Measurements from ENCODE around the gene C14orf93.

C14orf93 gene

DNA sequence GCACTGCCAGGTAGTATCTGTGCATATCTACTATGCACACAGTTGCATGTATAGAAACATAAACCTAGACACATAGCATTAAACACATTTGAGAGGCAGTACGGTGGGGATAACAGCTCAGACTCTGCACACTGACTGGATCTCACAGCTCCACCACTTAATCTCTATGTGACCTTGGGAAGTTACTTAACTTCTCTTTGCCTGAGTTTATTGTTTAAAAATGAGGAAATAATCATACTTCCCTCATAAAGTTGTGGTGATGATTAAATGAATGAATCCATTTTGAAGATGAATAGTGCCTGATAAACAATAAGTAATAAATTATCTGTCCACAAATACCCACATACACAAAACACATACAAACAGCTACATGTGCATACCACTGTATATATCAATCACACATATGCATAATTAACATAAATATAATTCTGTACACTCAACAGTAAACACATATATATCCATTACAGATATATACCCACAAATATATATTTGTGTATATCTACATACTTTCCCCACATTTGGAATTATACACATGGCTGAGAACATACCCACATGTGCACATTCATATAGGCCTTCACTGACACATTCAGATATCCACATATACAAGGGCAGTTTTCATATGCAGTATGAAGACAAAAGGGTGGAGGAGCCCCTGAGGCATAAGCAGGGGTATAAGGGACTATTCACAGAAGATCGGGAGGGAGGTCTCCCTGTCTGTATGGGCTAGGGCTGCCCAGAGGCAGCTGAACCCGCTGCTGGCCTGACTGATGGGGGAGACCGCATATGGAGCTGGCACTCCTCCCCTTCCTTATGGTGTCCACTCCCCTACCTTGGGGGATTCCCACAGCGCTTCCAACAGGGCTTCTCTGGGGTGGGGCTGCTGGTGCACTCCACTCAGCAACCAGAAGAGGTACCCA, 41.5 kb upstream of the C14orf93 start:
- no peak overlapping the region for H3K27ac ChIP-seq
- TF ChIP-seq, protein P1, sequence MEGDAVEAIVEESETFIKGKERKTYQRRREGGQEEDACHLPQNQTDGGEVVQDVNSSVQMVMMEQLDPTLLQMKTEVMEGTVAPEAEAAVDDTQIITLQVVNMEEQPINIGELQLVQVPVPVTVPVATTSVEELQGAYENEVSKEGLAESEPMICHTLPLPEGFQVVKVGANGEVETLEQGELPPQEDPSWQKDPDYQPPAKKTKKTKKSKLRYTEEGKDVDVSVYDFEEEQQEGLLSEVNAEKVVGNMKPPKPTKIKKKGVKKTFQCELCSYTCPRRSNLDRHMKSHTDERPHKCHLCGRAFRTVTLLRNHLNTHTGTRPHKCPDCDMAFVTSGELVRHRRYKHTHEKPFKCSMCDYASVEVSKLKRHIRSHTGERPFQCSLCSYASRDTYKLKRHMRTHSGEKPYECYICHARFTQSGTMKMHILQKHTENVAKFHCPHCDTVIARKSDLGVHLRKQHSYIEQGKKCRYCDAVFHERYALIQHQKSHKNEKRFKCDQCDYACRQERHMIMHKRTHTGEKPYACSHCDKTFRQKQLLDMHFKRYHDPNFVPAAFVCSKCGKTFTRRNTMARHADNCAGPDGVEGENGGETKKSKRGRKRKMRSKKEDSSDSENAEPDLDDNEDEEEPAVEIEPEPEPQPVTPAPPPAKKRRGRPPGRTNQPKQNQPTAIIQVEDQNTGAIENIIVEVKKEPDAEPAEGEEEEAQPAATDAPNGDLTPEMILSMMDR (IDR thresholded peaks at IDR 0.05), result no peak
- TF ChIP-seq ZFX (IDR thresholded peaks at IDR 0.05; ENCODE audit: borderline replicate concordance), result no peak

DNA sequence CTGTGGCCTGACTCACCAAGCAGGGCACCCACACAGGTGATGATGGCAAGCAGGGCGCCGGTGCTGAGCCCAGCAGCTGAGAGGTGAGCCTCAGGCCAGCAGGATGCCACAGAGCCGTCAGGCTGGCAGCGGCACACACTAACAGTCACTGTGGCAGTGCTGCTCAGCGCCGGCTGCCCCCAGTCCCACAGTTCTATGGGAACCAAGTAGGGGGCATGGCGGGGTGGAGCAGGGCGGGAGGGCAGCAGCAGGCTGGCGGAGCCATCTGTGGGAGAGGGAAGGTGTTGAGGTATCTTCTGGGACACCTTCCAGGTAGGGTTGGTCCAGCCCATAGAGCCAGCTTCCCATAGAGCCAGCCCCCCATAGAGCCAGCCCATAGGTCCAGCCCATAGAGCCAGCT, 39.1 kb upstream of the C14orf93 start:
- TF ChIP-seq, protein P1 (IDR thresholded peaks at IDR 0.05), result no peak
- no peak for TF ChIP-seq ZFX (IDR thresholded peaks at IDR 0.05; ENCODE audit: borderline replicate concordance)
- H3K27ac ChIP-seq, result no peak overlapping the region

DNA sequence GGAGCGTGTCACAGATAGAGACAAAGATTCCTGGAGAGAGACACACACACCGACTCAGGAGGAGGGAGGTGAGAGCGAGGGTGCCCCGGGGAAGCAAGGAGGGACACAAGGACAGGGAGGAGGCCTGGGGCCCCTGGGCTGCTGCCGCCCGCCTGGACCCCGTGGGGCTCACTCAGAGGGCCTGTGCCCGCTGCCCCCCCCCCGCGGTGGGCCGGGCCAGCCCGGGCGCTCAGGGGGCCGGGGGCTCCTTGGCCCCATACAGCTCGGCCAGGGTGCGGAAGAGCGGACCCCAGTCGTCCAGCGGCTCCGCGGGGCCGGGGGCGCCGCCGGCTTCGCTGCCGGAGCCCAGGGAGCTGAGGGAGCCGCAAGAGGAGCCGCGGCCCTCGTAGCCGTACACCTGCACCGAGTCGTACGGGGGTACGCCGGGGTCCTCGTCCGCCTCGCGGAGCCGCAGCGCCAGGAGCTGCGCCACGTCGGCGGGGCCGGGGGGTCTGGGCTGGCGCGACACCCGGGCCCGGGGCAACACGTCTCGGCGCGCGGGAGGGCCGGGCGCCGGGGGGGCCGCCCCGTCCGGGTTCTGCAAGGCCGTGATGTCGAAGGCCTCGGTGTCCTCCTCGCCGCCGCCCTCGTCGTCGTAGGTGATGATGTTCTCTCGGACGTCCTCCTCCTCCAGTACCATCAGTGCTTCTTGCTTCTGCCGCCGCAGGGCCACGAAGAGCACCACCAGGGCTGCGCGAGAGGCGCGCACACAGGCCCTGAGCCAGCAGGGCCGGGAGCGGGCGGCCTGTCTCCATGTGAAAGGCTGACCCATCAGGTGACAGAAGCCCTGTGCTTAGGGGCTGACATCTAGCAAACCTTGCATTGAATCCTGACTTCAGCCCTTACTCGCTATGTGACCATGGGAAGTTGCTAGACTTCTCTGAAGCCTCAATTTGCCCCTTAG, 38.1 kb upstream of the C14orf93 start:
- no peak overlapping the region for H3K27ac ChIP-seq
- TF ChIP-seq ZFX (IDR thresholded peaks at IDR 0.05; ENCODE audit: borderline replicate concordance), result no peak
- TF ChIP-seq, protein P1 (IDR thresholded peaks at IDR 0.05), result no peak

DNA sequence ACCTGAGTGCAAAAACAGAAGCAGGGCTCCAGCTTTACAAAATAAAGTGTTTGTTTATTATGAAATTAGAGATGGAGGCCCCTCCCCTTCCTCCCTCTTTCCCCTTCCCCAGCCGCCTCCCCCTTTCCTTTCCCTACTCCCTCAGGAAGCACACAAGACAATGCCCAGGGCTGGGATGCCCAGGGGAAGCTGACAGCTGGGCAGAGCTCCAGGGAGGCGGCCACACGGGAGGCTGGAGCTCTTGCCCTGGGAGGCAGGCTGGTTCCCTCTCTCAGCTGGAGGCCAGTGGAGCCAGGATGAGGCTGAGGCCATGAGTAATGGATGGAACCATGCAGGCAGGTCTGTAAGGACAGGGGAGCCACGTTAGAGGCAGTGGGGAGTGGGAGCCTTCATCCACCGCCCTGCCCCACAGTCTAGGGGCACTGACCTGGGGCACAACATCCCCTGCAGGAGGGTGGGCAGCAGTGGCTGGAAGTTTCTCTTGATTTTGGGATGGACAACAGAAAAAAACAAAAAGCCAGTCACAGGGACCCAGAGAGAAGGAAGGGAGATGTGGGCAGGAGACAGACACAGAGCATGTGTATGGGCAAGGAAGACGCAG, 37.2 kb upstream of the C14orf93 start:
- H3K27ac ChIP-seq, result no peak overlapping the region
- TF ChIP-seq, protein P1 (IDR thresholded peaks at IDR 0.05), result no peak
- TF ChIP-seq ZFX (IDR thresholded peaks at IDR 0.05; ENCODE audit: borderline replicate concordance), result no peak

DNA sequence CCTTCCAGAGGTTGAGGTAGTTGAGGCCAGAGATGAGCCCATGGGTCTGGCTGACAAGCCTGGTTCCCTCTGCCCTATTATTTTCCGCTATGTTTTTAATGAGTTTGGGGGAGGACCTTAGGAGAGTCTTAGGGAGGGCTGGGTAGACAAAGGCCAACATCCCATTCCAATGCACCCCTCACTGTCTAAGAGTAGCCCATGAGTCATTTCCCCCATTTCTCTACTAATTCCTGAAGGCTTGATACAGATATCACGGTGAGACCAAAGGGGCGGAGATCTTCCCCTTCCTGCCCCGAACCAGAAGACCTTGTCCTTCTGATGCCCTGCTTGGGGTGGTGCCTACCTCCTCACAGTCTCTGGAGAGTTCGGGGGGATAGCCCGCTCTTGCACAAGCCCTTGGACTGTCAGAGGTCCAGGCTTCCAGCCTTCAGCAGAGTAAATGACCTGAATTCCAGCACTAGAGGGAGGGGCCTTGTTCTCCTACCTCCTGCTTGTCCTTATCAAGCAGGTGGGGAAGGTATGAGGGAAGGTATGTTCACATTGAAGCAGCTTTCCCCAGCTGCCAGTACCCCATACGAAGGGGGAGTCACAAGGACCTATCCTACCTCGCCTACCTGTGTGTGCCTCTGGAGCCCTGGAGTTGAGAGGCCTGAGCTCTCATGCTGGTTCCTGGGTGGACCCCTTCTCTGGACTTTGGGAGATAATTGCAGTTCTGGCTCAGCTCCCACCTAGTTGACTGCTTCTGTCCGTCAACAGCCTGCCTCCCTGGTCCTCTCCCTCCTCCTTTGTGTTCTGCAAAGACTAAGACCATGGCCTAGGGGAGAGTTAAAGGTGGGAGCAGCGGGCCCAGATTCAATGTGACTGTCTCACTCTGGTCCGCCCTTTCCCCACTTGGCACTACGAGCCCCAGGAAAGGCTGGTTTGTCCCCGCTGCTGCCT, 35.7 kb upstream of the C14orf93 start:
- TF ChIP-seq, protein P1 (IDR thresholded peaks at IDR 0.05), result no peak
- no peak overlapping the region for H3K27ac ChIP-seq

DNA sequence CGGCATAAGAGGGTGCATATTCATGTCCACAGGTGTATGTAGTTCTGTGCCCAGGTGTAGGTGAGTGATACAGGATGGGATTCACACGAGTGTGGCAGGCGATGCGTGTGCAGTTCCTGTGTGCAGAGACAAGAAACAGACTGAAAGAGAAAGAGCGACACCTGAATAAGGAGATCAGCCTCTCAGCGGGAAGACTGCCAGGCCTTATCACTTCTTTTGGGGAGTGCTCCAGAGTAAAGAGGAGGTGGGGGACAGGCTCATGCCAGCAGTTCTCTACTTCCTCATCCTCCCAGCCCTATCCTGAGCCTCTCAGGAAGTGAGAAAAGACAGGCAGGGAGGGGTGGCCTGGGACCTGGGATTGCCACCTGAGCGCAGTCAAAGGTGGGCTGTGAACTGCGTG, 34.9 kb upstream of the C14orf93 start:
- H3K27ac ChIP-seq, result no peak overlapping the region
- no peak for TF ChIP-seq ZFX (IDR thresholded peaks at IDR 0.05; ENCODE audit: borderline replicate concordance)
- TF ChIP-seq, protein P1 (IDR thresholded peaks at IDR 0.05), result no peak

All from 22Rv1 (cell line).